ENCODE measurements around the gene HES3.

DNA sequence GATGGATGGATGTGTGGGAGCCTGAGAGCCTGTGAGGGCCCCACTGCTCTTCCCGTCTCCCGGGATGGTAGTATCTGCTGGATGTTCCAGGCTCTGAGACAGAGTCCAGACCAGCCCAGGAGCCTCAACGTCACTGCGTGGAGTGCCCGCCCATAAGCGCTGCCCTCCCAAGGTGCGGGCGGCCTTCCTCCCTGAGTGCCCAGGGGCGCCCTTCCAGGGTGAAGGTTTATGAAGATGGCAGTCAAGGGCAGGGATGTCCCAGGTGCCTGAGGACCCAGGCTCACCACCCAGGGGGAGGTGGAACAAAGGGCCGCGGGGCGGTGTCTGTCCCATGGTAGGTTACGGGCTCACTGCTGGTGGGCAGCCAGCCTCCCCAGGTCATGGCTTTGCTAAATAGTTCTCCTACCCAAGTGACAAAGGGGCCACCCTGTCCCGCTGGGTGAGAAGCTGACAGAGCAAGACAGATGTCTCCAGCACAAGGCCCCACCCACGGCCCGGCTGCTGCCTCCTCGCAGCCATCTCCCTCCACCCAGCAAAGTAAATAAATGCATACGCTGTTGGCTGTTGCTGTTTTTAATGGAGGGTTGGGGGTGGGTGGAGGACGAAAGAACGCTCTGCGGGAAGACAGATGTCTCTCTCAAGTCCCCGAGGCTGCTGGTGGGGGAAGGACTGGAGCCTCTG is 25.9 kb downstream of the HES3 start:
- TF ChIP-seq, protein P1, sequence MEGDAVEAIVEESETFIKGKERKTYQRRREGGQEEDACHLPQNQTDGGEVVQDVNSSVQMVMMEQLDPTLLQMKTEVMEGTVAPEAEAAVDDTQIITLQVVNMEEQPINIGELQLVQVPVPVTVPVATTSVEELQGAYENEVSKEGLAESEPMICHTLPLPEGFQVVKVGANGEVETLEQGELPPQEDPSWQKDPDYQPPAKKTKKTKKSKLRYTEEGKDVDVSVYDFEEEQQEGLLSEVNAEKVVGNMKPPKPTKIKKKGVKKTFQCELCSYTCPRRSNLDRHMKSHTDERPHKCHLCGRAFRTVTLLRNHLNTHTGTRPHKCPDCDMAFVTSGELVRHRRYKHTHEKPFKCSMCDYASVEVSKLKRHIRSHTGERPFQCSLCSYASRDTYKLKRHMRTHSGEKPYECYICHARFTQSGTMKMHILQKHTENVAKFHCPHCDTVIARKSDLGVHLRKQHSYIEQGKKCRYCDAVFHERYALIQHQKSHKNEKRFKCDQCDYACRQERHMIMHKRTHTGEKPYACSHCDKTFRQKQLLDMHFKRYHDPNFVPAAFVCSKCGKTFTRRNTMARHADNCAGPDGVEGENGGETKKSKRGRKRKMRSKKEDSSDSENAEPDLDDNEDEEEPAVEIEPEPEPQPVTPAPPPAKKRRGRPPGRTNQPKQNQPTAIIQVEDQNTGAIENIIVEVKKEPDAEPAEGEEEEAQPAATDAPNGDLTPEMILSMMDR (conservative IDR thresholded peaks at IDR 0.05; ENCODE audit: low read length) = no peak
- TF ChIP-seq EZH2phosphoT487 (IDR thresholded peaks at IDR 0.05; ENCODE audit: borderline replicate concordance, low read depth, low read length) = no peak
